Measurements from ENCODE around the gene DDO. TPM values are rescaled to one million over a fixed set of nuclear protein-coding genes. Genes with fewer than 3 reads are reported as not detected.
"Not testable (repeated sequence)": the region's sequence is repeated elsewhere in the genome, so short reads cannot be mapped to it uniquely, and the experiment has no call there.

The DDO gene
- total and polyA plus RNA-seq, 3 donors from 2014 or later, result 0.19 to 0.73 (median 0.24) TPM

DNA sequence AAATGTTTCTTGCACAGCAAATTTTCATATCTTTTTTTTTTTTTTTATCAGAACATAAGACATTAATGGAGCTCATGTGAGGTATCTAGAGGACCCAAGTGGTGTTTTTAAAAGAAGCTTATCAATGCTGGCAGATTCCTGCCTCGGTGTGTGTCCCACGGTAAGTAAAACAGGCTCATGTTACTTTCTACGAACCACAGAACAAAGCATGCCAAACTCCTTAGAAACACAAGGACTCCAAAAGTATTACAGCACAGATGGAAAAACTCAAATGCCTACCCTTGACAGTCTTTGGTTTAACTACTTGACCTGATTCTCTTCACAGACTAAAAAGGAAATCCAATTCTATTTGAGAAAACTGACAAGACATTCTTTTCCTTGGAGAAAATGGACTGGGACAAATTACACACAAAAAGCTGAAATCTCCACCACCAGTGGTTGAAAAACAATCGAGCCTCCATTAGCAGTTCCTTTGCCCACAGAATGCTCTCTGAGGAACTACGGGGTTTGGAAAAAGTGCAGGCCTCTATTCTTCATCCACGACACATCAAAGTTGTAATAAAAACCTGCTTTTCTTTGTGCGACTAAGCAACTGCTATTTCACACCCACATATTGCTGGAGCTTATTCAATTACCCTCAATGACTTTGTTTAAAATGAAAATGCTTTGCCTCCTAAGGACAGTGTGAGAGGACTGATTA, 62.7 kb downstream of the DDO start:
- intact Hi-C loops (cut with DNase I; ENCODE audit: low total_unique reads), result no loop called here
- Histone ChIP-seq H3K36me3 (ENCODE audit: low read depth, missing control alignments) (no peaks in the 10 kb centered on the region), H3K4me1 (peaks cover 3% of the 10 kb centered on the region), H3K27ac (peak overlapping the region in 1 of 2 donors; percentile 39), H3K4me3 (no peak overlapping the region), H3K27me3 (no peaks in the 10 kb centered on the region), H3K9me3 (no peaks in the 10 kb centered on the region)
- TF ChIP-seq CTCF (IDR thresholded peaks at IDR 0.05), result no peak
- no peak for TF ChIP-seq POLR2A (IDR thresholded peaks at IDR 0.05)
- DNase-seq, result no peak
- 48 to 50% methylated on average over 7 of the region's 7 CpGs for WGBS, 2 donors

DNA sequence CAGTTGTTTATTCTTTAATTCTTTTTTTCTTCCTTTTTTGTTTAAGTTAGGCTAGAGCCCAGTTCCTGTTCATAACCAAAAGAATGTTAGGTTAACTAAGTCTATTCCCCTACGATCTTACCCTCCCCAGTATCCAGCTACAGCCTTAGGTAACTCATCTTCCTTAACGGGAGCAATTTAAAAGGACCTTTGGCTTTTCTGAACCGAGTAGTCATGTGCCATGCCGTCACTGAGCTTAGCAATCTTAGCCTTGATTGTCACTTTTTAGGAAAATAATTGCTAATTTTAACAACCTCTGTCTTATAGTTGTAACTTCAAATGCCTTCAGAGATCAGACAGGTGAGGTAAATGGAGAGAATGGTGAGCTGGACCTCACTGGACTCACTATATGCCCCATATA, 63.4 kb downstream of the DDO start:
- H3K4me3 ChIP-seq, result no peak overlapping the region

DNA sequence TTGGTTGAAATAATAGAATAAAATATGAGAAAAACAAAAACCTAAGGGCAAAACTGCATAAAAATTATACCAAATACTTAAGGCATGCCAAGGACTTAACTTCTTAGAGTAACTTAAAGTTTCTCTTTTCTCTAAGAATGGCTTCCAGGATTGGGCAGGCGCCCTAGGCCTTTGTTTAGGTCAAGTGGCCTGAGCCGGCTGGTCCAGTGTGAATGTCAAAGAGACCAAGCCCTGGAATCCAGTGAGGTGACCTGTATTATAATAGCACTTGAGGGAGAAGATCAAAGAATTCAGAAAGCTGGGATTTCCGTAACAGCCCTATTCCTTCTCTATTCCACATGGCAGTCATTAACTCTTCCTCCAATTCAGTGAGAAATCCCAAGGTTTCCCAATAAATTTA, 63.8 kb downstream of the DDO start:
- no peaks in the 10 kb centered on the region for H3K9me3 ChIP-seq
- H3K36me3 ChIP-seq (ENCODE audit: low read depth, missing control alignments), result no peaks in the 10 kb centered on the region
- peaks cover 3% of the 10 kb centered on the region for H3K4me1 ChIP-seq
- DNase-seq, result no peak
- no peak for TF ChIP-seq POLR2A (IDR thresholded peaks at IDR 0.05)
- TF ChIP-seq CTCF (IDR thresholded peaks at IDR 0.05), result no peak
- 87 to 89% methylated on average over 3 of the region's 3 CpGs for WGBS, 2 donors
- H3K4me3 ChIP-seq, result no peak overlapping the region
- no peaks in the 10 kb centered on the region for H3K27me3 ChIP-seq
- H3K27ac ChIP-seq, result no peak overlapping the region
- intact Hi-C loops (cut with DNase I; ENCODE audit: low total_unique reads), result no loop called here

More for the DNA sequence above, 63.4 kb downstream of the DDO start:
- TF ChIP-seq POLR2A (IDR thresholded peaks at IDR 0.05) (no peak), CTCF (IDR thresholded peaks at IDR 0.05) (no peak)
- no peak for DNase-seq
- no peaks in the 10 kb centered on the region for H3K27me3 ChIP-seq
- H3K9me3 ChIP-seq, result no peaks in the 10 kb centered on the region
- no peaks in the 10 kb centered on the region for H3K36me3 ChIP-seq (ENCODE audit: low read depth, missing control alignments)
- no peak overlapping the region for H3K27ac ChIP-seq
- intact Hi-C loops (cut with DNase I; ENCODE audit: low total_unique reads), result no loop called here
- 78% methylated on average over 4 of the region's 4 CpGs for WGBS, 2 donors
- H3K4me1 ChIP-seq, result peaks cover 3% of the 10 kb centered on the region

DNA sequence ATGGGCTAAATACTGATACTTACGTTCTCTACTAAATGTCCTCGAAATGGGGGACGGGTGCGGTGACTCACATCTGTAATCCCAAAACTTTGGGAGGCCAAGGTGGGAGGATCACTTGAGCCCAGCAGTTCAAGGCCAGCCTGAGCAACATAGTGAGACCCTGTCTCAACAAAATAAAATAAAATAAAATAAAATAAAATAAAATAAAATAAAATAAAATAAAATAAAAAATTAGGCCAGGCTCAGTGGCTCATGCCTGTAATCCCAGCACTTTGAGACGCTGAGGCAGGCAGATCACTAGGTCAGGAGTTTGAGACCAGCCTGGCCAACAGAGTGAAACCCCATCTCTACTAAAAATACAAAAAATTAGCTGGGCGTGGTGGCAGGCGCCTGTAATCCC, 64.8 kb downstream of the DDO start:
- H3K9me3 ChIP-seq; H3K4me1 ChIP-seq; H3K27me3 ChIP-seq; intact Hi-C loops (cut with DNase I; ENCODE audit: low total_unique reads); DNase-seq; H3K27ac ChIP-seq; H3K36me3 ChIP-seq (ENCODE audit: low read depth, missing control alignments); H3K4me3 ChIP-seq: not testable (repeated sequence)
- 91 to 93% methylated on average over 7 of the region's 7 CpGs for WGBS, 2 donors

- no peaks in the 10 kb centered on the region for H3K9me3 ChIP-seq
- H3K4me1 ChIP-seq, result no peaks in the 10 kb centered on the region
- no peak overlapping the region for H3K27ac ChIP-seq
- no peaks in the 10 kb centered on the region for H3K27me3 ChIP-seq
- 88 to 89% methylated on average over 9 to 11 of the region's 11 CpGs for WGBS, 2 donors
- TF ChIP-seq POLR2A (IDR thresholded peaks at IDR 0.05), result no peak
- TF ChIP-seq CTCF (IDR thresholded peaks at IDR 0.05), result no peak
- intact Hi-C loops (cut with DNase I; ENCODE audit: low total_unique reads), result no loop called here
- no peak overlapping the region for H3K4me3 ChIP-seq
- no peak for DNase-seq
- no peaks in the 10 kb centered on the region for H3K36me3 ChIP-seq (ENCODE audit: low read depth, missing control alignments)
Measured at GRCh38 chr6:110348961-110349690, 66.2 kb downstream of the DDO start.
